Prostate gland (tissue), 2 donors: ENCODE results near the gene LAIR1. TPM values are rescaled to one million over a fixed set of nuclear protein-coding genes. Genes with fewer than 3 reads are reported as not detected.
"Not testable (repeated sequence)": the region's sequence is repeated elsewhere in the genome, so short reads cannot be mapped to it uniquely, and the experiment has no call there.

Source experiments
- DNase-seq: peaks from one replicate; pipeline ENCODE4 v3.0.0-alpha.2; 2019; ENCODE audit warnings: low spot score
- H3K27ac ChIP-seq, 2 donors: fragments of 200-600 bp; sonication (generic); 2 replicates each; pipeline ENCODE4 v1.5.1; 2017 to 2019
- H3K27me3 ChIP-seq: fragments of 200-600 bp; sonication (generic); replicated peaks from 2 replicates; pipeline ENCODE4 v1.5.1; 2019; ENCODE audit not compliant: insufficient read depth
- H3K36me3 ChIP-seq, 2 donors: fragments of 200-600 bp; sonication (generic); 1 replicate in 1 of 2; 2 replicates in 1 of 2; pipeline versions ENCODE4 v1.5.1 to v1.8.1; 2017 to 2019
- H3K4me1 ChIP-seq: fragments of 200-600 bp; sonication (generic); replicated peaks from 2 replicates; pipeline ENCODE4 v1.5.1; 2019
- H3K4me3 ChIP-seq, 2 donors: fragments of 200-600 bp; sonication (generic); 2 replicates each; pipeline ENCODE4 v1.5.1; 2017 to 2019
- H3K9me3 ChIP-seq: fragments of 200-600 bp; sonication (generic); 2 replicates; pipeline ENCODE4 v1.5.1; 2017
- CTCF ChIP-seq, 4 experiments: fragments of 200-600 bp in 2 of 4; fragments of 450-650 bp in 2 of 4; sonication (generic) in 2 of 4; IDR thresholded peaks; 1 replicate in 3 of 4; 2 replicates in 1 of 4; pipeline ENCODE4 v1.5.1; 2016 to 2019; ENCODE audit warnings: antibody characterized with exemption in 4 of 4, mild to moderate bottlenecking in 2 of 4, moderate library complexity in 2 of 4
- POLR2A ChIP-seq: fragments of 450-650 bp; IDR thresholded peaks from one replicate; pipeline ENCODE4 v1.6.1; 2016; ENCODE audit warnings: antibody characterized with exemption, mild to moderate bottlenecking
- POLR2AphosphoS5 ChIP-seq: sonication (generic); formaldehyde crosslinking; IDR thresholded peaks from one replicate; pipeline ENCODE4 v1.6.1; 2017; ENCODE audit warnings: antibody characterized with exemption
- WGBS: methylation state at CpG from one replicate; pipeline ENCODE4 v1.1.5; 2018; 5-methylcytosine and 5-hydroxymethylcytosine counted together
- intact Hi-C: fragments of 100-400 bp; cut with DNase I; formaldehyde crosslinking; loops from one replicate; pipeline ENCODE4 v1.14.2; 2022
- total RNA-seq, 2 donors: library from RNA; depleted of rRNA; stranded (reverse); fragments of >200 nt; gene quantifications; one replicate each; pipeline ENCODE4 v1.1.0, GENCODE V29; 2016

LAIR1 gene
- total RNA-seq, 2 donors from 2014 or later: 7.2 to 19.7 TPM

GRCh38 chr19:54325631-54326030 lies 39.1 kb downstream of the LAIR1 start:
- TF ChIP-seq POLR2AphosphoS5: no peak
- 78% methylated on average over 5 of the region's 5 CpGs for WGBS
- no peak for DNase-seq
- Histone ChIP-seq H3K4me3 (no peak overlapping the region), H3K36me3 (no peaks in the 10 kb centered on the region), H3K27ac (no peak overlapping the region), H3K9me3 (no peaks in the 10 kb centered on the region), H3K27me3 (no peaks in the 10 kb centered on the region), H3K4me1 (no peaks in the 10 kb centered on the region)
- intact Hi-C loops: no loop called here

GRCh38 chr19:54325194-54325621 lies 39.5 kb downstream of the LAIR1 start:
- no peak for DNase-seq
- Histone ChIP-seq H3K9me3 (no peaks in the 10 kb centered on the region), H3K36me3 (no peaks in the 10 kb centered on the region), H3K4me3 (no peak overlapping the region), H3K27ac (no peak overlapping the region), H3K4me1 (no peaks in the 10 kb centered on the region), H3K27me3 (no peaks in the 10 kb centered on the region)
- TF ChIP-seq POLR2AphosphoS5: no peak
- peak in 3 of 4 experiments; percentile 56 to 68 (median 57) for TF ChIP-seq CTCF (IDR thresholded peaks at IDR 0.05)
- no peak for TF ChIP-seq POLR2A
- intact Hi-C loops: no loop called here
- WGBS: 5% methylated on average over 4 of the region's 4 CpGs

- Histone ChIP-seq H3K36me3 (no peaks in the 10 kb centered on the region), H3K9me3 (no peaks in the 10 kb centered on the region), H3K4me1 (no peaks in the 10 kb centered on the region), H3K4me3 (no peak overlapping the region), H3K27me3 (no peaks in the 10 kb centered on the region), H3K27ac (no peak overlapping the region)
- TF ChIP-seq POLR2AphosphoS5: no peak
- no peak for TF ChIP-seq POLR2A
- no peak for TF ChIP-seq CTCF (IDR thresholded peaks at IDR 0.05)
- no peak for DNase-seq
- 17% methylated on average over 3 of the region's 3 CpGs for WGBS
- intact Hi-C loops: no loop called here
Observed at GRCh38 chr19:54324071-54324470, 40.7 kb downstream of the LAIR1 start.

GRCh38 chr19:54322934-54323333 lies 41.8 kb downstream of the LAIR1 start:
- H3K27ac ChIP-seq, H3K4me3 ChIP-seq, intact Hi-C loops, H3K4me1 ChIP-seq, H3K36me3 ChIP-seq, H3K27me3 ChIP-seq, DNase-seq, H3K9me3 ChIP-seq: not testable (repeated sequence)
- no CpG with 5 or more reads among the region's 13 CpGs for WGBS

GRCh38 chr19:54322295-54322694 lies 42.4 kb downstream of the LAIR1 start:
- intact Hi-C loops, DNase-seq, H3K27me3 ChIP-seq, H3K9me3 ChIP-seq, H3K27ac ChIP-seq, H3K4me3 ChIP-seq, H3K4me1 ChIP-seq, H3K36me3 ChIP-seq: not testable (repeated sequence)
- 89% methylated on average over 12 of the region's 13 CpGs for WGBS

- no peak overlapping the region for H3K27ac ChIP-seq
- TF ChIP-seq CTCF (IDR thresholded peaks at IDR 0.05) (no peak), POLR2AphosphoS5 (no peak), POLR2A (no peak)
- no peaks in the 10 kb centered on the region for H3K9me3 ChIP-seq
- no peaks in the 10 kb centered on the region for H3K36me3 ChIP-seq
- intact Hi-C loops: no loop called here
- H3K4me1 ChIP-seq: no peaks in the 10 kb centered on the region
- no peaks in the 10 kb centered on the region for H3K27me3 ChIP-seq
- no peak overlapping the region for H3K4me3 ChIP-seq
- DNase-seq: no peak
- 82% methylated on average over 14 of the region's 14 CpGs for WGBS
Observed at GRCh38 chr19:54319892-54320670, 44.6 kb downstream of the LAIR1 start.
